Vagina (tissue), 2 donors: ENCODE results near the gene TMEM61. TPM values are rescaled to one million over a fixed set of nuclear protein-coding genes. Genes with fewer than 3 reads are reported as not detected.

Experiments
- DNase-seq, 2 donors: peaks; one replicate each; pipeline ENCODE4 v3.0.0-alpha.2; 2017; ENCODE audit errors: extremely low spot score in 2 of 2
- H3K27ac ChIP-seq: fragments of 200-600 bp; sonication (generic); one replicate; pipeline ENCODE4 v1.5.1; 2019
- H3K27me3 ChIP-seq: fragments of 200-600 bp; sonication (generic); one replicate; pipeline ENCODE4 v1.5.1; 2019
- H3K36me3 ChIP-seq, 2 donors: fragments of 200-600 bp; sonication (generic); one replicate each; pipeline ENCODE4 v1.5.1; 2017 to 2019
- H3K4me1 ChIP-seq: fragments of 200-600 bp; sonication (generic); one replicate; pipeline ENCODE4 v1.5.1; 2019
- H3K4me3 ChIP-seq, 2 donors: fragments of 200-600 bp; sonication (generic); 1 replicate in 1 of 2; 2 replicates in 1 of 2; pipeline ENCODE4 v1.5.1; 2016 to 2019
- H3K9me3 ChIP-seq: fragments of 200-600 bp; sonication (generic); one replicate; pipeline ENCODE4 v1.5.1; 2019
- POLR2A ChIP-seq, 2 donors: fragments of 450-650 bp; IDR thresholded peaks; one replicate each; pipeline ENCODE4 v1.6.1; 2017; ENCODE audit warnings: antibody characterized with exemption in 2 of 2, mild to moderate bottlenecking in 2 of 2, moderate library complexity in 2 of 2
- POLR2AphosphoS5 ChIP-seq, 2 donors: sonication (generic); formaldehyde crosslinking; IDR thresholded peaks; one replicate each; pipeline ENCODE4 v1.9.0; 2017; ENCODE audit warnings: antibody characterized with exemption in 2 of 2, mild to moderate bottlenecking in 2 of 2, low read depth in 1 of 2; ENCODE audit not compliant: insufficient read depth in 1 of 2
- intact Hi-C: fragments of 100-400 bp; cut with DNase I; formaldehyde crosslinking; loops from one replicate; pipeline ENCODE4 v1.15.1; 2023
- total RNA-seq: library from RNA; depleted of rRNA; stranded (reverse); fragments of >200 nt; gene quantifications from one replicate; pipeline ENCODE4 v1.2.3, GENCODE V29; 2016
- TF ChIP-seq, protein P1 (sequence below), 3 experiments: fragments of 450-650 bp in 2 of 3; fragments of 200-600 bp in 1 of 3; sonication (generic) in 1 of 3; IDR thresholded peaks; one replicate each; pipeline ENCODE4 v1.5.1; 2017 to 2019; ENCODE audit warnings: antibody characterized with exemption in 3 of 3, mild to moderate bottlenecking in 2 of 3, moderate library complexity in 2 of 3

TMEM61 gene
- total RNA-seq, 1 donor from 2014 or later: 3.4 TPM

GRCh38 chr1:55038974-55039341, 58.5 kb downstream of the TMEM61 start:
- intact Hi-C loops: no loop called here
- no peaks in the 10 kb centered on the region for H3K9me3 ChIP-seq
- no peak for DNase-seq
- no peaks in the 10 kb centered on the region for H3K27me3 ChIP-seq
- H3K27ac ChIP-seq: no peak overlapping the region
- H3K36me3 ChIP-seq: no peaks in the 10 kb centered on the region
- TF ChIP-seq, protein P1, sequence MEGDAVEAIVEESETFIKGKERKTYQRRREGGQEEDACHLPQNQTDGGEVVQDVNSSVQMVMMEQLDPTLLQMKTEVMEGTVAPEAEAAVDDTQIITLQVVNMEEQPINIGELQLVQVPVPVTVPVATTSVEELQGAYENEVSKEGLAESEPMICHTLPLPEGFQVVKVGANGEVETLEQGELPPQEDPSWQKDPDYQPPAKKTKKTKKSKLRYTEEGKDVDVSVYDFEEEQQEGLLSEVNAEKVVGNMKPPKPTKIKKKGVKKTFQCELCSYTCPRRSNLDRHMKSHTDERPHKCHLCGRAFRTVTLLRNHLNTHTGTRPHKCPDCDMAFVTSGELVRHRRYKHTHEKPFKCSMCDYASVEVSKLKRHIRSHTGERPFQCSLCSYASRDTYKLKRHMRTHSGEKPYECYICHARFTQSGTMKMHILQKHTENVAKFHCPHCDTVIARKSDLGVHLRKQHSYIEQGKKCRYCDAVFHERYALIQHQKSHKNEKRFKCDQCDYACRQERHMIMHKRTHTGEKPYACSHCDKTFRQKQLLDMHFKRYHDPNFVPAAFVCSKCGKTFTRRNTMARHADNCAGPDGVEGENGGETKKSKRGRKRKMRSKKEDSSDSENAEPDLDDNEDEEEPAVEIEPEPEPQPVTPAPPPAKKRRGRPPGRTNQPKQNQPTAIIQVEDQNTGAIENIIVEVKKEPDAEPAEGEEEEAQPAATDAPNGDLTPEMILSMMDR (IDR thresholded peaks at IDR 0.05): no peak
- TF ChIP-seq POLR2AphosphoS5 (IDR thresholded peaks at IDR 0.05; ENCODE audit: insufficient read depth in 1 of 2, low read depth in 1 of 2) (no peak), POLR2A (IDR thresholded peaks at IDR 0.05) (no peak)
- H3K4me1 ChIP-seq: peaks cover 20% of the 10 kb centered on the region
- no peak overlapping the region for H3K4me3 ChIP-seq

DNA sequence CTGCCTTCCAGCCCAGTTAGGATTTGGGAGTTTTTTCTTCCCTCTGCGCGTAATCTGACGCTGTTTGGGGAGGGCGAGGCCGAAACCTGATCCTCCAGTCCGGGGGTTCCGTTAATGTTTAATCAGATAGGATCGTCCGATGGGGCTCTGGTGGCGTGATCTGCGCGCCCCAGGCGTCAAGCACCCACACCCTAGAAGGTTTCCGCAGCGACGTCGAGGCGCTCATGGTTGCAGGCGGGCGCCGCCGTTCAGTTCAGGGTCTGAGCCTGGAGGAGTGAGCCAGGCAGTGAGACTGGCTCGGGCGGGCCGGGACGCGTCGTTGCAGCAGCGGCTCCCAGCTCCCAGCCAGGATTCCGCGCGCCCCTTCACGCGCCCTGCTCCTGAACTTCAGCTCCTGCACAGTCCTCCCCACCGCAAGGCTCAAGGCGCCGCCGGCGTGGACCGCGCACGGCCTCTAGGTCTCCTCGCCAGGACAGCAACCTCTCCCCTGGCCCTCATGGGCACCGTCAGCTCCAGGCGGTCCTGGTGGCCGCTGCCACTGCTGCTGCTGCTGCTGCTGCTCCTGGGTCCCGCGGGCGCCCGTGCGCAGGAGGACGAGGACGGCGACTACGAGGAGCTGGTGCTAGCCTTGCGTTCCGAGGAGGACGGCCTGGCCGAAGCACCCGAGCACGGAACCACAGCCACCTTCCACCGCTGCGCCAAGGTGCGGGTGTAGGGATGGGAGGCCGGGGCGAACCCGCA, 59.1 kb downstream of the TMEM61 start, which contains the start of gene PCSK9:
Gene PCSK9 (plus strand): TSS at position 207 of the 741 bp plus-strand sequence. CDS start 290 bp downstream, at position 497.
- H3K27ac ChIP-seq: no peak within 1 kb of the TSS
- H3K4me1 ChIP-seq: peaks cover 20% of the 10 kb centered on the region

DNA sequence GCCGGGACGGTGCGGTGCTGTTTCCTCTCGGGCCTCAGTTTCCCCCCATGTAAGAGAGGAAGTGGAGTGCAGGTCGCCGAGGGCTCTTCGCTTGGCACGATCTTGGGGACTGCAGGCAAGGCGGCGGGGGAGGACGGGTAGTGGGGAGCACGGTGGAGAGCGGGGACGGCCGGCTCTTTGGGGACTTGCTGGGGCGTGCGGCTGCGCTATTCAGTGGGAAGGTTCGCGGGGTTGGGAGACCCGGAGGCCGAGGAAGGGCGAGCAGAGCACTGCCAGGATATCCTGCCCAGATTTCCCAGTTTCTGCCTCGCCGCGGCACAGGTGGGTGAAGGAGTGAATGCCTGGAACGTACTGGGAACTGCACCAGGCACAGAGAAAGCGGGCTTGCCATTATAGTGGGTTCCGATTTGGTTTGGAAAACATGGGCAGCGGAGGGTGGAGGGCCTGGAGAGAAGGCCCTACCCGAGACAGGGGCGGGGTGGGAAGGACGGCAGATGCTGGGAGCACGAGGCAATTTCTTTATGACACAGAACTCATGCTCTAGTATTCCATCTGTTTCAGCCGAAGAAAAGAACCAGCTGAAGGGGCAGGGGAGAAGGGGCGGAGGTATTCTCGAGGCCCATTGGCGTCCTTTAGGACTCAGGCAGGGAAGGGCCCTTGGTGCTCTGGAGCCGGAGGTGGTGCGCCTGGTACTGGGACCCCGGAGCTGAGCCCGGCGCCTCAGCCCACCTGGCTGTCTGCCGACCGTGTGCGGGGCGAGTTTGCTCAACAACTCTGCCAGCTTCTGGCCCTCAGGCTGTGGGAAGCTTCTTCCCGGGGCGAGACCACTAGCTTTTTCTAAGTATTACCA, 59.9 kb downstream of the TMEM61 start:
- DNase-seq: no peak
- H3K27ac ChIP-seq: no peak overlapping the region
- H3K36me3 ChIP-seq: no peaks in the 10 kb centered on the region
- TF ChIP-seq POLR2AphosphoS5 (IDR thresholded peaks at IDR 0.05; ENCODE audit: insufficient read depth in 1 of 2, low read depth in 1 of 2) (no peak), POLR2A (IDR thresholded peaks at IDR 0.05) (no peak)
- TF ChIP-seq, protein P1 (IDR thresholded peaks at IDR 0.05): no peak
- intact Hi-C loops: no loop called here
- H3K4me1 ChIP-seq: peaks cover 20% of the 10 kb centered on the region
- H3K9me3 ChIP-seq: no peaks in the 10 kb centered on the region
- H3K27me3 ChIP-seq: no peaks in the 10 kb centered on the region
- peak overlapping the region; percentile 23 to 28 for H3K4me3 ChIP-seq

More for the DNA sequence above, 59.1 kb downstream of the TMEM61 start, which contains the start of gene PCSK9:
- TF ChIP-seq POLR2AphosphoS5 (IDR thresholded peaks at IDR 0.05; ENCODE audit: insufficient read depth in 1 of 2, low read depth in 1 of 2): no peak
- TF ChIP-seq, protein P1 (IDR thresholded peaks at IDR 0.05): no peak
- no peak for TF ChIP-seq POLR2A (IDR thresholded peaks at IDR 0.05)
- H3K36me3 ChIP-seq: no peaks in the 10 kb centered on the region
- DNase-seq: no peak
- intact Hi-C loops: no loop called here
- peak within 1 kb of the TSS; percentile 23 to 28 for H3K4me3 ChIP-seq
- H3K27me3 ChIP-seq: no peaks in the 10 kb centered on the region
- no peaks in the 10 kb centered on the region for H3K9me3 ChIP-seq

DNA sequence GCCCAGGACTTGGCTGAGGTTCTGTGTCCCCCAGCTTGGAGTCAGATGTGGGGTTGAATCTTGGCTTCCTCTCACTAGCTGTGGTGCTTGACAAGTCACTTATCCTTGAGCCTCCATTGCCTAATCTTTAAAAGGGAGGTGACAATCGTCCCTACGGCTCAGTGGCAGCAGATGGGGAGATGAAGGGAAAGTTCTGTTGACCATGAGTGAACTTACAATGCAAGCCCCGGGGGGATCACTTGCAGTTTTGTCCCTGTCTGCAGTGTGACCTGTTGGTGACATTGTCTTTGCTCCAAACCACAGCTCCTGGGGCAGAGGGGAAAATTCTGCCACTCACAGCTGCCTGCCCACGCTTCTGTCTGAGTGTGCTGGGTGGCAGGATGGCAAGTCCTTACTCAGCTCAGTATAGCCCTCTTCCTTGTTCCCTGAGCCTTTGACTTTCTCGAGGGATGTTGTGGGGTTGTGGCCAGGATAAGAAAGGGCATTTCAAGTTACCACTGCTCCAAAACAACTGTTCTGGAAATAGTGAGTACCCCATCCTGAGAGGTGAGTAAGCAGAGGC, 60.6 kb downstream of the TMEM61 start:
- no peaks in the 10 kb centered on the region for H3K27me3 ChIP-seq
- intact Hi-C loops: no loop called here
- no peaks in the 10 kb centered on the region for H3K36me3 ChIP-seq
- no peaks in the 10 kb centered on the region for H3K9me3 ChIP-seq
- H3K27ac ChIP-seq: no peak overlapping the region
- no peak overlapping the region for H3K4me3 ChIP-seq
- H3K4me1 ChIP-seq: peaks cover 20% of the 10 kb centered on the region
- no peak for DNase-seq
- TF ChIP-seq POLR2AphosphoS5 (IDR thresholded peaks at IDR 0.05; ENCODE audit: insufficient read depth in 1 of 2, low read depth in 1 of 2) (no peak), POLR2A (IDR thresholded peaks at IDR 0.05) (no peak)
- TF ChIP-seq, protein P1 (IDR thresholded peaks at IDR 0.05): no peak
